H1 (cell line): ENCODE data around the gene MEF2A. TPM values are rescaled to one million over a fixed set of nuclear protein-coding genes. Genes with fewer than 3 reads are reported as not detected.

Source experiments
- CTCF ChIA-PET: fragments of 300-600 bp; sonication (Branson Sonifier 250); formaldehyde crosslinking; loops from one replicate; lab custom pipeline; 2021; ENCODE audit not compliant: partially characterized antibody; lab: Charles Lee
- POLR2A ChIA-PET: fragments of 300-600 bp; sonication (Branson Sonifier 250); formaldehyde crosslinking; loops from one replicate; lab custom pipeline; 2021; ENCODE audit warnings: inconsistent platforms; ENCODE audit not compliant: partially characterized antibody; lab: Charles Lee
- DNase-seq, 2 experiments: peaks; one replicate each; pipeline versions ENCODE4 v3.0.0 to v3.0.0-alpha.2; 2010 to 2022; ENCODE audit warnings: low spot score in 2 of 2, low read depth in 1 of 2, mixed read lengths in 1 of 2
- FAIRE-seq: peaks from 2 replicates; lab custom pipeline; 2011; peaks lifted over from hg19 to GRCh38; lab: Jason Lieb, UNC
- H2AFZ ChIP-seq: 2 replicates; pipeline ENCODE4 v1.8.1; 2012; ENCODE audit warnings: low read length, inconsistent platforms
- H2AK5ac ChIP-seq: 2 replicates; pipeline ENCODE4 v1.6.1; 2013; ENCODE audit warnings: low read depth, low read length
- H2BK120ac ChIP-seq: replicated peaks from 2 replicates; pipeline ENCODE3; 2013; ENCODE audit warnings: low read depth, low read length, inconsistent platforms
- H2BK12ac ChIP-seq: 2 replicates; pipeline ENCODE4 v1.6.1; 2013; ENCODE audit warnings: low read depth, low read length
- H2BK15ac ChIP-seq: 2 replicates; pipeline ENCODE4 v1.6.1; 2013; ENCODE audit warnings: low read length
- H2BK20ac ChIP-seq: 2 replicates; pipeline ENCODE4 v1.6.1; 2013; ENCODE audit warnings: low read length
- H2BK5ac ChIP-seq: 2 replicates; pipeline ENCODE4 v1.6.1; 2013; ENCODE audit warnings: low read depth, low read length
- H3K14ac ChIP-seq: 2 replicates; pipeline ENCODE4 v1.6.1; 2013; ENCODE audit warnings: inconsistent platforms; ENCODE audit not compliant: insufficient read length
- H3K18ac ChIP-seq: 2 replicates; pipeline ENCODE4 v1.6.1; 2013; ENCODE audit warnings: low read length; ENCODE audit errors: extremely low read depth
- H3K23ac ChIP-seq: 2 replicates; pipeline ENCODE4 v1.6.1; 2013; ENCODE audit warnings: inconsistent platforms; ENCODE audit not compliant: insufficient read length
- H3K23me2 ChIP-seq: 2 replicates; pipeline ENCODE4 v1.6.1; 2013; ENCODE audit warnings: low read depth, low read length
- H3K27ac ChIP-seq: 2 replicates; pipeline ENCODE4 v1.6.1; 2011; ENCODE audit warnings: low read depth, low read length, inconsistent platforms
- H3K27me3 ChIP-seq, 4 experiments: replicated peaks in 1 of 4; 1 replicate in 1 of 4; 2 replicates in 3 of 4; pipeline versions ENCODE4 v1.6.1 to v1.8.1; 2011 to 2013; ENCODE audit warnings: low read length in 3 of 4, mild to moderate bottlenecking in 3 of 4, inconsistent platforms in 2 of 4, mixed read lengths in 2 of 4, moderate library complexity in 1 of 4; ENCODE audit not compliant: control insufficient read depth in 3 of 4, insufficient read depth in 3 of 4; ENCODE audit errors: extremely low read depth in 1 of 4
- H3K36me3 ChIP-seq, 4 experiments: 2 replicates each; pipeline versions ENCODE4 v1.6.1 to v1.8.1; 2011 to 2013; ENCODE audit warnings: mild to moderate bottlenecking in 4 of 4, low read length in 3 of 4, moderate library complexity in 2 of 4, control low read depth in 1 of 4, inconsistent platforms in 1 of 4; ENCODE audit not compliant: insufficient read depth in 4 of 4, control insufficient read depth in 2 of 4
- H3K4ac ChIP-seq: replicated peaks from 2 replicates; pipeline ENCODE3; 2013; ENCODE audit warnings: low read length, low read depth, mixed read lengths, inconsistent platforms; ENCODE audit not compliant: insufficient read length
- H3K4me1 ChIP-seq, 4 experiments: replicated peaks in 1 of 4; 1 replicate in 1 of 4; 2 replicates in 3 of 4; pipeline versions ENCODE4 v1.6.1 to v1.8.1; 2011 to 2013; ENCODE audit warnings: low read length in 3 of 4, inconsistent platforms in 2 of 4, mixed read lengths in 1 of 4; ENCODE audit not compliant: insufficient read depth in 4 of 4, control insufficient read depth in 3 of 4
- H3K4me2 ChIP-seq, 2 experiments: 2 replicates each; pipeline versions ENCODE4 v1.6.1 to v1.8.1; 2011 to 2013; ENCODE audit warnings: low read depth in 2 of 2, low read length in 2 of 2, control low read depth in 1 of 2, inconsistent platforms in 1 of 2, mild to moderate bottlenecking in 1 of 2; ENCODE audit not compliant: insufficient read depth in 1 of 2
- H3K4me3 ChIP-seq, 4 experiments: fragments of 200-600, 300-600 bp in 1 of 4; sonication (generic), shearing (Covaris generic), sonication (Bioruptor Twin) in 1 of 4; 2 replicates each; pipeline versions ENCODE4 v1.5.1 to v1.8.1; 2011 to 2016; ENCODE audit warnings: low read length in 4 of 4, low read depth in 3 of 4, control low read depth in 2 of 4, inconsistent platforms in 2 of 4, mild to moderate bottlenecking in 2 of 4, mixed read lengths in 1 of 4, moderate library complexity in 1 of 4; ENCODE audit not compliant: insufficient read depth in 2 of 4; ENCODE audit errors: extremely low read depth in 1 of 4
- H3K56ac ChIP-seq: replicated peaks from 2 replicates; pipeline ENCODE3; 2013; ENCODE audit warnings: low read depth, mild to moderate bottlenecking, mixed read lengths, low read length, inconsistent platforms; ENCODE audit not compliant: insufficient read length
- H3K79me1 ChIP-seq: 2 replicates; pipeline ENCODE4 v1.6.1; 2013; ENCODE audit warnings: low read depth, low read length, control low read depth
- H3K79me2 ChIP-seq, 2 experiments: 2 replicates each; pipeline versions ENCODE4 v1.6.1 to v1.8.1; 2012 to 2013; ENCODE audit warnings: low read length in 2 of 2, mild to moderate bottlenecking in 2 of 2, inconsistent platforms in 1 of 2; ENCODE audit not compliant: insufficient read depth in 2 of 2, control insufficient read depth in 1 of 2
- H3K9ac ChIP-seq, 4 experiments: replicated peaks in 1 of 4; 1 replicate in 1 of 4; 2 replicates in 3 of 4; pipeline versions ENCODE4 v1.6.1 to v1.8.1; 2011 to 2013; ENCODE audit warnings: low read depth in 3 of 4, low read length in 3 of 4, control low read depth in 2 of 4, mild to moderate bottlenecking in 2 of 4, moderate library complexity in 2 of 4, inconsistent platforms in 1 of 4; ENCODE audit errors: extremely low read depth in 1 of 4
- H3K9me3 ChIP-seq, 2 experiments: 2 replicates each; pipeline versions ENCODE4 v1.6.1 to v1.8.1; 2012 to 2013; ENCODE audit warnings: mild to moderate bottlenecking in 2 of 2, moderate library complexity in 2 of 2, control low read depth in 1 of 2, inconsistent platforms in 1 of 2, low read depth in 1 of 2, low read length in 1 of 2, mixed read lengths in 1 of 2; ENCODE audit not compliant: insufficient read depth in 2 of 2
- H4K20me1 ChIP-seq, 2 experiments: replicated peaks in 1 of 2; 2 replicates each; pipeline versions ENCODE3 to v1.8.1; 2011 to 2013; ENCODE audit warnings: inconsistent platforms in 2 of 2, low read length in 2 of 2, mild to moderate bottlenecking in 1 of 2; ENCODE audit not compliant: insufficient read depth in 2 of 2, control insufficient read depth in 1 of 2
- H4K5ac ChIP-seq: 2 replicates; pipeline ENCODE4 v1.6.1; 2013; ENCODE audit warnings: low read length, low read depth, mixed read lengths, inconsistent platforms; ENCODE audit not compliant: insufficient read length
- H4K8ac ChIP-seq: 2 replicates; pipeline ENCODE4 v1.8.0; 2013; ENCODE audit warnings: mild to moderate bottlenecking, moderate library complexity, low read length, inconsistent platforms; ENCODE audit not compliant: insufficient read depth; ENCODE audit errors: extremely low read depth
- H4K91ac ChIP-seq: replicated peaks from 2 replicates; pipeline ENCODE3; 2013; ENCODE audit warnings: low read length, mixed read lengths, inconsistent platforms; ENCODE audit not compliant: insufficient read length
- CTBP2 ChIP-seq: IDR thresholded peaks from 2 replicates; pipeline ENCODE4 v1.7.0; 2011; ENCODE audit warnings: borderline replicate concordance, mild to moderate bottlenecking, moderate library complexity, mixed read lengths, low read length; ENCODE audit not compliant: insufficient read depth, insufficient read length
- EP300 ChIP-seq, 2 experiments: IDR thresholded peaks; 1 replicate in 1 of 2; 2 replicates in 1 of 2; pipeline ENCODE4 v1.6.1; 2011 to 2012; ENCODE audit warnings: low read depth in 2 of 2, low read length in 2 of 2, mild to moderate bottlenecking in 2 of 2, borderline replicate concordance in 1 of 2, inconsistent platforms in 1 of 2, moderate library complexity in 1 of 2
- HDAC2 ChIP-seq, 2 experiments: fragments of 300-600 bp in 1 of 2; sonication (generic) in 1 of 2; IDR thresholded peaks; 2 replicates each; pipeline ENCODE4 v1.6.1; 2011 to 2012; ENCODE audit warnings: low read depth in 2 of 2, low read length in 2 of 2, mild to moderate bottlenecking in 2 of 2, moderate library complexity in 2 of 2, borderline replicate concordance in 1 of 2, inconsistent platforms in 1 of 2
- KDM5A ChIP-seq: fragments of 200-600 bp; IDR thresholded peaks from 2 replicates; pipeline ENCODE4 v1.7.1; 2012; ENCODE audit warnings: mild to moderate bottlenecking, low read length, inconsistent platforms, mixed read lengths
- NRF1 ChIP-seq: IDR thresholded peaks from 2 replicates; pipeline ENCODE4 v1.6.1; 2011; ENCODE audit warnings: mild to moderate bottlenecking, low read depth, low read length, improper control_type of control experiment
- POLR2AphosphoS5 ChIP-seq: IDR thresholded peaks from 2 replicates; pipeline ENCODE4 v1.6.1; 2011; ENCODE audit warnings: low read depth, low read length
- RBBP5 ChIP-seq: IDR thresholded peaks from 2 replicates; pipeline ENCODE4 v1.7.1; 2012; ENCODE audit warnings: low read depth, mild to moderate bottlenecking, inconsistent platforms, low read length, moderate library complexity, borderline replicate concordance
- SIN3A ChIP-seq, 2 experiments: IDR thresholded peaks in 1 of 2; conservative IDR thresholded peaks in 1 of 2; 2 replicates each; pipeline ENCODE4 v1.6.1; 2011 to 2012; ENCODE audit warnings: low read length in 2 of 2, improper control_type of control experiment in 1 of 2, low read depth in 1 of 2, mild to moderate bottlenecking in 1 of 2
- TCF12 ChIP-seq: IDR thresholded peaks from 2 replicates; pipeline ENCODE4 v1.6.1; 2011; ENCODE audit warnings: low read depth, mild to moderate bottlenecking, low read length
- USF2 ChIP-seq: IDR thresholded peaks from 2 replicates; pipeline ENCODE4 v1.6.1; 2011; ENCODE audit warnings: low read length, improper control_type of control experiment
- WGBS, 2 experiments: shearing (Covaris generic) in 1 of 2; methylation state at CpG; one replicate each; pipeline versions ENCODE4 v1.1.6 to v1.1.7; 2013 to 2015; ENCODE audit warnings: low lambda C conversion rate in 2 of 2, mixed read lengths in 2 of 2, inconsistent platforms in 1 of 2, low coverage in 1 of 2, missing lambda C conversion rate in 1 of 2; ENCODE audit not compliant: insufficient replicate concordance in 2 of 2, insufficient coverage in 1 of 2, insufficient read length in 1 of 2; ENCODE audit errors: extremely low coverage in 1 of 2, missing lambda C conversion rate in 1 of 2; 5-methylcytosine and 5-hydroxymethylcytosine counted together
- polyA plus RNA-seq, 7 experiments: library from polyadenylated mRNA; depleted of rRNA in 3 of 7; stranded (reverse) in 5 of 7; unstranded in 2 of 7; fragments of >200 nt in 5 of 7; fragments of 200-250 nt in 2 of 7; gene quantifications; 1 replicate in 5 of 7; 2 replicates in 1 of 7; 4 replicates in 1 of 7; pipeline versions ENCODE4 v1.2.1 to v1.2.3, GENCODE V29; 2011 to 2013; ENCODE audit warnings: missing spikeins in 2 of 7, mixed read lengths in 2 of 7
- total RNA-seq: library from RNA; stranded (reverse); fragmentation: NEBNext Ultra II Directional; extraction: Animal tissue kit (Norgen Biotek cat#: 25700); gene quantifications from 2 replicates; pipeline ENCODE4 v1.2.1, GENCODE V29; 2021

The MEF2A gene
- total and polyA plus RNA-seq, 2 of the 8 experiments (the other 6 are each of a cell fraction or from before 2014, with no cell fraction given) = 15.6 to 22.5 TPM

- no peak overlapping the region for H3K9ac ChIP-seq
- no peak overlapping the region for H3K23ac ChIP-seq
- peaks cover 4 to 9% (median 5%) of the 10 kb centered on the region in 4 experiments; a peak in 7 of 8 replicates for H3K36me3 ChIP-seq
- H3K27me3 ChIP-seq = peaks cover 0 to 10% (median 3%) of the 10 kb centered on the region in 4 experiments; a peak in 4 of 7 replicates
- H3K4me1 ChIP-seq = peaks cover 5 to 23% (median 6%) of the 10 kb centered on the region in 4 experiments; a peak in 5 of 7 replicates
- peaks cover 8% of the 10 kb centered on the region; the same call in 1 of the 2 replicates for H3K23me2 ChIP-seq
- FAIRE-seq = no peak
- H3K14ac ChIP-seq = no peak overlapping the region
- H3K4me2 ChIP-seq = no peak overlapping the region
- no peak overlapping the region for H3K4ac ChIP-seq
- DNase-seq = no peak
- POLR2A ChIA-PET = no interaction called here
- WGBS, 2 experiments = 94% methylated on average over 11 of the region's 11 CpGs; no CpG with 5 or more reads in 1 of the 2 experiments
- no peak overlapping the region for H2BK20ac ChIP-seq
- H3K4me3 ChIP-seq = no peak overlapping the region
- TF ChIP-seq RBBP5 (no peak), CTBP2 (no peak), KDM5A (no peak), NRF1 (no peak), EP300 (IDR thresholded peaks at IDR 0.05; ENCODE audit: borderline replicate concordance in 1 of 2, low read depth in 2 of 2, low read length in 2 of 2) (no peak), SIN3A (conservative IDR thresholded peaks at IDR 0.05 in 1 of 2, IDR thresholded peaks at IDR 0.05 in 1 of 2; ENCODE audit: low read depth in 1 of 2, low read length in 2 of 2) (no peak), TCF12 (no peak), POLR2AphosphoS5 (no peak), HDAC2 (IDR thresholded peaks at IDR 0.05; ENCODE audit: borderline replicate concordance in 1 of 2, low read depth in 2 of 2, low read length in 2 of 2) (no peak), USF2 (no peak)
- H4K5ac ChIP-seq = no peak overlapping the region
- no peak overlapping the region for H2AFZ ChIP-seq
- no peak overlapping the region for H4K8ac ChIP-seq
- H3K27ac ChIP-seq = no peak overlapping the region
- peaks cover 4 to 12% of the 10 kb centered on the region in 2 experiments; a peak in 3 of 4 replicates for H3K9me3 ChIP-seq
- H2BK12ac ChIP-seq = no peak overlapping the region
- no peak overlapping the region for H2AK5ac ChIP-seq
- H3K18ac ChIP-seq = no peak overlapping the region
- no peak overlapping the region for H2BK5ac ChIP-seq
- H4K20me1 ChIP-seq = peaks cover 0 to 5% of the 10 kb centered on the region in 2 experiments
- no peak overlapping the region for H3K56ac ChIP-seq
- no peak overlapping the region for H4K91ac ChIP-seq
- CTCF ChIA-PET = interaction anchor here (0.6 to 3.9 kb wide), 23 partner anchors 11 to 475 kb away, joined by 3 to 34 read pairs (median 5); no protein-coding TSS in a partner anchor
- H2BK120ac ChIP-seq = no peak overlapping the region
- no peak overlapping the region for H2BK15ac ChIP-seq
- H3K79me2 ChIP-seq = no peaks in the 10 kb centered on the region
- H3K79me1 ChIP-seq = 0 out of 2 replicates have a peak, but pooled peaks cover 2% of the 10 kb centered on the region
These were observed 163.5 kb downstream of the MEF2A start for GRCh38 chr15:99729327-99729726.
